ENCODE results near the gene LLCFC1. TPM values are rescaled to one million over a fixed set of nuclear protein-coding genes. Genes with fewer than 3 reads are reported as not detected.

LLCFC1 gene
- total RNA-seq, 1 experiment from 2014 or later: not detected

GRCh38 chr7:142896741-142897379 lies 42.4 kb upstream of the LLCFC1 start:
- H3K4me1 Mint-ChIP-seq (ENCODE audit: low read depth, unreplicated experiment): peaks cover 20% of the 10 kb centered on the region
- TF ChIP-seq CTCF (IDR thresholded peaks at IDR 0.05; ENCODE audit: unreplicated experiment): no peak
- DNase-seq: no peak
- BruUV-seq (replicated peaks): no TSS peak
- intact Hi-C loops (cut with micrococcal nuclease; ENCODE audit: unreplicated experiment): no loop called here
- CTCF ChIA-PET: no interaction called here
- H3K4me3 Mint-ChIP-seq (ENCODE audit: low read depth, unreplicated experiment): no peak overlapping the region
- no peak overlapping the region for H3K27ac Mint-ChIP-seq (ENCODE audit: unreplicated experiment)
- H3K36me3 Mint-ChIP-seq (ENCODE audit: insufficient read depth, unreplicated experiment): no peaks in the 10 kb centered on the region
- peaks cover 34% of the 10 kb centered on the region for H3K27me3 Mint-ChIP-seq (ENCODE audit: unreplicated experiment)
- H3K9me3 Mint-ChIP-seq (ENCODE audit: low read depth, unreplicated experiment): no peaks in the 10 kb centered on the region

GRCh38 chr7:142897691-142898090 lies 41.6 kb upstream of the LLCFC1 start:
- Mint-ChIP-seq H3K9me3 (ENCODE audit: low read depth, unreplicated experiment) (no peaks in the 10 kb centered on the region), H3K36me3 (ENCODE audit: insufficient read depth, unreplicated experiment) (no peaks in the 10 kb centered on the region), H3K27ac (ENCODE audit: unreplicated experiment) (no peak overlapping the region), H3K27me3 (ENCODE audit: unreplicated experiment) (peaks cover 26% of the 10 kb centered on the region), H3K4me1 (ENCODE audit: low read depth, unreplicated experiment) (peaks cover 20% of the 10 kb centered on the region), H3K4me3 (ENCODE audit: low read depth, unreplicated experiment) (no peak overlapping the region)
- TF ChIP-seq CTCF (IDR thresholded peaks at IDR 0.05; ENCODE audit: unreplicated experiment): no peak
- DNase-seq: no peak
- intact Hi-C loops (cut with micrococcal nuclease; ENCODE audit: unreplicated experiment): no loop called here
- BruUV-seq (replicated peaks): no TSS peak
- CTCF ChIA-PET: interaction anchor here (1.2 kb wide), 2 partner anchors 17 to 31 kb away, joined by 3 to 4 read pairs; no protein-coding TSS in a partner anchor

- H3K27ac Mint-ChIP-seq (ENCODE audit: unreplicated experiment): no peak overlapping the region
- no peak overlapping the region for H3K4me3 Mint-ChIP-seq (ENCODE audit: low read depth, unreplicated experiment)
- intact Hi-C loops (cut with micrococcal nuclease; ENCODE audit: unreplicated experiment): no loop called here
- H3K4me1 Mint-ChIP-seq (ENCODE audit: low read depth, unreplicated experiment): peaks cover 20% of the 10 kb centered on the region
- no peaks in the 10 kb centered on the region for H3K36me3 Mint-ChIP-seq (ENCODE audit: insufficient read depth, unreplicated experiment)
- no peak for TF ChIP-seq CTCF (IDR thresholded peaks at IDR 0.05; ENCODE audit: unreplicated experiment)
- H3K9me3 Mint-ChIP-seq (ENCODE audit: low read depth, unreplicated experiment): no peaks in the 10 kb centered on the region
- BruUV-seq (replicated peaks): no TSS peak
- CTCF ChIA-PET: interaction anchor here (1.2 to 1.6 kb wide), 3 partner anchors 12 to 32 kb away, joined by 3 to 6 read pairs (median 4); no protein-coding TSS in a partner anchor
- H3K27me3 Mint-ChIP-seq (ENCODE audit: unreplicated experiment): peaks cover 23% of the 10 kb centered on the region
- DNase-seq: no peak
Observed at GRCh38 chr7:142898377-142899170, 40.7 kb upstream of the LLCFC1 start.

- intact Hi-C loops (cut with micrococcal nuclease; ENCODE audit: unreplicated experiment): no loop called here
- Mint-ChIP-seq H3K36me3 (ENCODE audit: insufficient read depth, unreplicated experiment) (no peaks in the 10 kb centered on the region), H3K27me3 (ENCODE audit: unreplicated experiment) (peaks cover 16% of the 10 kb centered on the region), H3K4me3 (ENCODE audit: low read depth, unreplicated experiment) (no peak overlapping the region), H3K9me3 (ENCODE audit: low read depth, unreplicated experiment) (no peaks in the 10 kb centered on the region), H3K4me1 (ENCODE audit: low read depth, unreplicated experiment) (peaks cover 20% of the 10 kb centered on the region), H3K27ac (ENCODE audit: unreplicated experiment) (no peak overlapping the region)
- no peak for TF ChIP-seq CTCF (IDR thresholded peaks at IDR 0.05; ENCODE audit: unreplicated experiment)
- no peak for DNase-seq
- BruUV-seq (replicated peaks): no TSS peak
- CTCF ChIA-PET: interaction anchor here (0.7 to 1.6 kb wide), 3 partner anchors 9 to 1480 kb away, joined by 3 to 6 read pairs (median 3); no protein-coding TSS in a partner anchor
Observed at GRCh38 chr7:142899661-142900060, 39.6 kb upstream of the LLCFC1 start.
